ENCODE results near the gene CNTNAP4.

Gene CNTNAP4

GRCh38 chr16:76541070-76541469, 263.9 kb downstream of the CNTNAP4 start:
- TF ChIP-seq CTCF (IDR thresholded peaks at IDR 0.05; ENCODE audit: control extremely low read depth, extremely low read depth, low read depth, missing control alignments), result no peak
- DNase-seq (ENCODE audit: extremely low spot score), result no peak
- POLR2A ChIA-PET, result no interaction called here
- CTCF ChIA-PET, result interaction anchor here (1.4 kb wide), 1 partner anchor 10 kb away, joined by 3 read pairs; no protein-coding TSS in a partner anchor

GRCh38 chr16:76565542-76565941, 288.3 kb downstream of the CNTNAP4 start:
- CTCF ChIA-PET, result no interaction called here
- TF ChIP-seq CTCF (IDR thresholded peaks at IDR 0.05; ENCODE audit: control extremely low read depth, extremely low read depth, low read depth, missing control alignments), result no peak
- no peak for DNase-seq (ENCODE audit: extremely low spot score)
- POLR2A ChIA-PET, result no interaction called here

- ChIA-PET POLR2A (no interaction called here), CTCF (no interaction called here)
- TF ChIP-seq CTCF (IDR thresholded peaks at IDR 0.05; ENCODE audit: control extremely low read depth, extremely low read depth, low read depth, missing control alignments), result no peak
- no peak for DNase-seq (ENCODE audit: extremely low spot score)
Measured at GRCh38 chr16:76571755-76572154, 294.6 kb downstream of the CNTNAP4 start.

GRCh38 chr16:76573281-76573680, 296.1 kb downstream of the CNTNAP4 start:
- CTCF ChIA-PET, result no interaction called here
- no peak for DNase-seq (ENCODE audit: extremely low spot score)
- no peak for TF ChIP-seq CTCF (IDR thresholded peaks at IDR 0.05; ENCODE audit: control extremely low read depth, extremely low read depth, low read depth, missing control alignments)
- POLR2A ChIA-PET, result no interaction called here

GRCh38 chr16:76574651-76575050, 297.4 kb downstream of the CNTNAP4 start:
- CTCF ChIA-PET, result interaction anchor here (1.2 to 1.4 kb wide), 3 partner anchors 11 to 223 kb away, joined by 3 to 4 read pairs (median 3); no protein-coding TSS in a partner anchor
- no peak for TF ChIP-seq CTCF (IDR thresholded peaks at IDR 0.05; ENCODE audit: control extremely low read depth, extremely low read depth, low read depth, missing control alignments)
- POLR2A ChIA-PET, result no interaction called here
- no peak for DNase-seq (ENCODE audit: extremely low spot score)

- CTCF ChIA-PET, result interaction anchor here (1.4 kb wide), 1 partner anchor 10 kb away, joined by 5 read pairs; no protein-coding TSS in a partner anchor
- no peak for DNase-seq (ENCODE audit: extremely low spot score)
- TF ChIP-seq CTCF (IDR thresholded peaks at IDR 0.05; ENCODE audit: control extremely low read depth, extremely low read depth, low read depth, missing control alignments), result no peak
- POLR2A ChIA-PET, result no interaction called here
Measured at GRCh38 chr16:76576526-76576925, 299.3 kb downstream of the CNTNAP4 start.

GRCh38 chr16:76577003-76577402, 299.8 kb downstream of the CNTNAP4 start:
- peak; percentile 43 for DNase-seq (ENCODE audit: extremely low spot score)
- ChIA-PET CTCF (interaction anchor here (1.4 kb wide), 1 partner anchor 10 kb away, joined by 5 read pairs; no protein-coding TSS in a partner anchor), POLR2A (no interaction called here)
- TF ChIP-seq CTCF (IDR thresholded peaks at IDR 0.05; ENCODE audit: control extremely low read depth, extremely low read depth, low read depth, missing control alignments), result no peak
